ENCODE results near the gene ADGRL1.
A peak's percentile ranks its signal among the peaks of the same experiment; 100 is the strongest.
"Not testable (repeated sequence)": the region's sequence is repeated elsewhere in the genome, so short reads cannot be mapped to it uniquely, and the experiment has no call there.

Gene ADGRL1

DNA sequence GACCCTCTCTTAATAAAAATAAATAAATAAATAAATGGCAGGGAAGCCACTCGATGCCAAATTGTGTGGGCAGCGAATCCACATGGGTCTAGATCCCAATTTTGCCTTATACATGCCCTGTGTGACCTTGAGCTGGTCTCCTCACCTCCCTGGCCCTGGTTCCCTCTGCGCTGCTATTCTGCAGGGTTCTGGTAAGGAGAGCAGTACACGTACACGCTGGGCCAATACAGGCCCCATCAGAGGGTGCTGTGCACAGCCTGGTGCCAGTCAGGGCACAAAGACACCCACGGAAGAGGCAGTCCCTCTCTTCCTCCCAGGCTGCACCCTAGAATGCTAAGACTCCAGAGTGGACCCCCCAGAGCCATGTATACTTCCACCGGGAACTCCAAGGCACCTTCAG is 17.9 kb downstream of the ADGRL1 start:
- not testable (repeated sequence) for DNase-seq

DNA sequence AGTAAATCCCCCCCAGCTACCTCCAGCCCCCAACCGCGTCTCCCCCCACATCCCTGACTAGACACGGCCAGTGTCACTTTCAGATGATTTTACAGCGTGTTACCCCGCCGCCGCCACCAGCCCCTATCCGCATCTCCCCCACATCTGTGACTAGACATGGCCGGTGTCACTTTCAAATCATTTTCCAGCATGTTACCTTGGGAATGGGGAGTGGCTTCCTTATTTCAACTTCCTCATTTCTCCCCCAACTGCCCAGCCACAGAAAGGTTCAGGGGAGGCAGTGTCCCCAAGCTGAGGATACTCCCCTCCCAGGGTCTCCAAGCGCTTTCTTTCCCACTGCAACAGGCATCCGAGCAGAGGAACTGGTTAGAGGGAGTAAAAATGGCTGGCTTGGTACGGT is 18.4 kb downstream of the ADGRL1 start:
- peak in 3 of 4 experiments; percentile 12 to 22 (median 15) for DNase-seq

GRCh38 chr19:14186684-14187083 is 19.3 kb downstream of the ADGRL1 start:
- not testable (repeated sequence) for DNase-seq

DNA sequence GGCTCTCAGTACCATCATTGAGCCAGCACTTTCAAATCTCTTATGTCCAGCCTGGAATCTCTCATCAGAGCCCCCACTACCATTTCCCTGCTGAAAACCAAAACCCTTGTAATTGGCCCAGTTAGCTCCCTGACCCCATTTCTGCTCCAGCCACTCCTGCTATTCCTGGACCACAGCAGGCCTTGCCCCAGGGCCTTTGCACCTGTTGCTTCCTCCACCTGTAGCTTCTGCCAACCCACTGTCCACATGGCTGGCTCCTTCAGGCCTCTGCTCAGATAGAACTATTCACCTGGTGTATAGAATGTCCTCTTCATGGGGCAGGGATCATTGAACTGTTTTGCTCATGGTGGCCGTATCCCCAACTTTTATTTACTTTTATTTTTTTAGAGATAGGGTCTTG is 20.3 kb downstream of the ADGRL1 start:
- DNase-seq, result not testable (repeated sequence)

DNA sequence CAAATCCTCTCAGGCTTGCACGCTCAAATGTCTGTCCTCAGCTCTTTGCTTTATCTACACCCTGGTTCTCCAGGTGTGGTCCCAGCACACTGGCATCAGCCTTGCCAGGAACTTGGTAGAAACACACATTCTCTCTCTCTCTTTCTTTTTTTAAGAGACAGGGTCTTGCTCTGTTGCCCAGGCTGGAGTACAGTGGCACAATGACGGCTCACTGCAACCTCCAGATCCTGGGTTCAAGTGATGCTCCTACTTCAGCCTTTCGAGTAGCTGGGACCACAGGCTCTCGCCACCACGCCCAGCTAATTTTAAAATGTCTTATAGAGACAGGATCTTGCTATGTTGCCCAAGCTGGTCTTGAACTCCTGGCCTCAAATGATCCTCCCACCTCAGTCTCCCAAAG is 20.8 kb downstream of the ADGRL1 start:
- DNase-seq, result no peak

GRCh38 chr19:14183741-14184350 is 22.1 kb downstream of the ADGRL1 start:
- no peak for DNase-seq

GRCh38 chr19:14182476-14182875 is 23.5 kb downstream of the ADGRL1 start:
- DNase-seq, result no peak

DNA sequence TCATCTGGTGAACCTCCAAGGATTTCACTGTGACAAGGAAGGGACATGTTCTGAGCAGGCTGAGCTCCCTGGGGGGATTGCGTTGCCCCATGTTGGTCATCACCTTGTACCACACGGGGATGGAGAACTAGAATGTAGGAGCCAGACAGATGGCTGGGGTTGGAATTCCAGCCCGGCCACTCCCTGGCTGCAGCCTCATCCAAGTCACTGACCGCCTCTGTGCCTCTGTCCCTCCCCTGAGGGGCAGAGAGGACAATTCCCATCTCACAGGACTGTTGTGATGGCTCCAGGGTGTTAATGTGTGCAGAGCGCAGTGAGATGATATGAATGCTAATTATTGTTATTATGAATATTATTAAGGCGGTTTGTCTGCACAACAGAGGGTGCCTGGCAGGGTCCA is 24.1 kb downstream of the ADGRL1 start:
- DNase-seq, result no peak

GRCh38 chr19:14181199-14181598 is 24.8 kb downstream of the ADGRL1 start:
- not testable (repeated sequence) for DNase-seq

GRCh38 chr19:14177496-14178074 is 28.4 kb downstream of the ADGRL1 start:
- no peak for DNase-seq

DNA sequence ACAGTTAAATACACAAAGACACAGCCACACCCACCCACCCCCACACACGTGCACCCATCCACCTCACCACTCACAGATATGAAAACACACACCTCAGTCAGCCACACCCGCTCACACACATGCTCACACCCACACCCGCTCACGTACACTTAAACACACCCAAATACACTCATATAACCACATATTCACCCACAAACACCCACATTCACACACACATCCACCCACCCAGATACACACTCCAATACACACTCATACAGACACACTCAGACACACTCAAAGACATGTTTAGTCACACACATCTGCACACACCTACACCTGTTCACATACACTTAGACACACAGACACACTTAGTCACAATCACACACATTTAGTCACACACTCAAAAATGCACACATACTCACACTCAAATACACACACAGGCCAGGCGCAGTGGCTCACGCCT is 30.6 kb downstream of the ADGRL1 start:
- no peak for DNase-seq

DNA sequence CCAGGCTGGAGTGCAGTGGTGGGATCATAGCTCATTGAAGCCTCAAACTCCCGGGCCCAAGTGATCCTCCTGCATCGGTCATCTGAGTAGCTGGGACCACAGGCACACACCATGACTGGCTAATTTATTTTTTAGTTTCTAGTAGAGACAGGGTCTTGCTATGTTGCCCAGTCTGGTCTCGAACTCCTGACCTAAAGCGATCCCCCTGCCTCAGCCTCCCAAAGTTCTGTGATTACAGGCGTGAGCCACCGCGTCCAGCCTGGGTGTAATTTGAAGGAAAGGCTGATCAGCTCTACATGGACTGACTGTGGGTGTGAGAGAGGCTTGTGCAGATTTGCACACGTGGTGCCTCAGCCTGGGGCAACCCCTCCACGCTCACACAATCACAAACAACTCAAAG is 31.1 kb downstream of the ADGRL1 start:
- no peak for DNase-seq

GRCh38 chr19:14168993-14169392 is 37.0 kb downstream of the ADGRL1 start:
- DNase-seq, result no peak

- DNase-seq, result no peak
Observed at GRCh38 chr19:14168259-14168972, 37.6 kb downstream of the ADGRL1 start.

- peak; percentile 49 to 76 (median 70) for DNase-seq
Observed at GRCh38 chr19:14167576-14168138, 38.3 kb downstream of the ADGRL1 start.

GRCh38 chr19:14166999-14167575 is 38.9 kb downstream of the ADGRL1 start:
- no peak for DNase-seq

GRCh38 chr19:14165990-14166830 is 39.8 kb downstream of the ADGRL1 start:
- DNase-seq, result no peak

DNA sequence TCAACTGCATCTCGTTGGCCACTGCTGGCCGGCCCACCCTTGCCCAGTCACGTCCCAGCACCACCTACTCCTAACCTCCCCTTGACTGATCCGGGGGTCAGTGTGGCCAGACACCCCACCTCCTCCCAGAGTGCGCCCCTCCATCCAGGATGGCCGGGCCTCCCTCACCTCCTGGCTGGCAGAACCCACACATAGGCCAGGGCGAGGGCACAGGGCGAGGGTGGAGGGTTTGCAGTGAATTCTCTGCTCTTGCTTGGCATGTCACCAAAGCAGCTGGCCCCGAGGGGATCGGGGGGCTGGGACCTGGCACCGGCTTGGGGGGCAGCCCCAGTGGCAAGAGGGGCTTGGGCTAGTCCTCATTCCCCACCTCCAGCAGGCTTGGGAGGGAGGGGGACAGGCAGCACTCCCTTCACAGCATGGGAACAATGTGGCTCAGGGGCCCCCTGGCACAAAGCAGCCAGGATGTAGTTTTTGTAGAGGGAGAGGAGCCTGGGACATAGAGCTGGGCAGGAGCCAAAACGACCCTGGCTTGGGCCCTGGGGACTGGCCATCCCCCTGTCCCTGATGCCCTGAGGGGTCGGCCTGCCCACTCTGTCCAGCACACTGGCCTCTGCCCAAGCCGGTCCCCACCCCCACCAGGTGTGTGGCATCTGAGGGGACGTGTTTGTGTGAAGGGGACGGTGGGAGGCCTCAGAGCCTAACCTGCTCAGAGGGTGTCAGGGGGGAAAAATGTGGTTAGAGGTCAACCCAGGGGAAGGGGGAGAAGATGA is 41.1 kb downstream of the ADGRL1 start:
- DNase-seq, result no peak

DNA sequence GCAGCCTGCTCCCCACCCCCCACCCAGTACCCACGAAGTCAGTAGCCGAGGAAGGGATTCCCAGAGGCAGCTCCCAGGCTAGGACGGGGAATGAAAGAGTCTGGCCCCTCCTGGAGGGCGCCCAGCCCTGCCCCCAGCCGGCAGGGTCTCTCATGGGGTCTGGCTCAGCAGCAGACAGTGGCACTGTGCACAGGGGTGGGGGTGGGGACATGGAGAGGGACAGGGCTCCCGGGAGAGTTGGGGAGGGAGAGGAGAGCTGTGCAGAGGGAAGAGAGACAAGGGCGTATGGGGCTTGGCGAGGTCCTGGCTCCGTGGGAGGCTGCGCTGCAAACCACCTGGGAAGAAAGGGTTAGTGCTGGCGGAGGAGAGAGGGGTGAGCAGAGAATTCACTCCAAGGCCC is 41.9 kb downstream of the ADGRL1 start:
- no peak for DNase-seq

DNA sequence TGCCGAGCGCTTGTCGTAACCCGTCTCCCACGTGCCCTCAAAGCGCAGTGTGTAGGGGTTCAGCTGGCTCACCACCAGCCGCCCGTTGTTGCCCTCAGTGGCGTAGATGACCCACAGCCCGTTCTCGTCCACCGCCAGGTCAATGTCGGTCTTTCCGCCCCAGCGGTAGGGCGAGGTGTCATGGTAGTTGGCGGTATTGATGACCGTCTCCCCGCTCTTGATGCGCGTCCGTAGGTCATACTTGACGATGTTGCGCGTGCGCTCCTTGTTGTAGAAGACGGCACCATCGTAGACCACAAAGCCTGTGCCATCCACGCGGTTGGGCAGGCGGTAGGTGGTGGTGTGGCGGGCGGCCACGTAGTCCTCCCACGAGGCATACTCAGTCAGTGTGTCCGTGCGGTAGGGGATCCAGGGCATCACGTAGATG is 43.1 kb downstream of the ADGRL1 start:
- no peak for DNase-seq

DNA sequence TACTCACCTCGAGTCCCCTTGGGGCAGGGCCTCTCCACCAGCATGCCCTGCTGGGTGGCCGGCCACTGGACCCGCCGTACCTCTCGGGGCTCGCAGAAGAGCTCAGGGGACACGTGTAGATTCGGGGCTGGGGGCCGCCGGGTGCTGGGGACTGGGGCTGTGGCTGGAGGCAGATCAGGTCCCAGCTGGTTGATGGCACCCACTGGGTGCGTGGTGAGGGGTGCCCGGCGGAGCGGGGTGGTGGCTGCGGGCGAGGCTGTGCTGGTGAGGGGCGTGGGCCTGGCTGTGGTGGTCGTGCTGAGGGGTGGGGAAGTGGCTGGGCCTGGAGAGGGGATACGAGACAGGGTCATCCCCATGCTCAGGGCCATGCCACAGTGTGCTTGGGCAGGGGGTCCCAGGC is 44.7 kb downstream of the ADGRL1 start:
- no peak for DNase-seq
